HL-60/S4 (cell line): ENCODE measurements around the gene DUSP16.

Experiments used
- in situ Hi-C: fragments of 300-500 bp; cut with MboI; formaldehyde crosslinking; loops from 2 replicates; pipeline ENCODE4 v1.14.3; 2022; ENCODE audit warnings: low sequenced_read_pairs

DUSP16 gene

DNA sequence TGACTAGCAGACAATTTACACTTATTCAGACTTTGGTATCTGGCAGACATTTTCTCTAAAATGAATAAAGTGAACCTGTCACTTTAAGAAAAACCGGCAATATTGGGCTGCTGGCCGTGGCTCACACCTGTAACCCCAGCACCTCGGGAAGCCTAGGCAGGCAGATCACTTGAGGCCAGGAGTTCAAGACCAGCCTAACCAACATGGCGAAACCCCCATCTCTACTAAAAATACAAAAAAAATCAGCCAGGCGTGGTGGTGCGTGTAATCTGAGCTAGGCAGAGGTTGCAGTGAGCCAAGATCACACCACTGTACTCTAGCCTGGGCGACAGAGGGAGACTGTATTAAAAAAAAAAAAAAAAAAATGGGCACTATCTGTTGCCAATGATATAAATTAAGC is 11.5 kb downstream of the DUSP16 start:
- in situ Hi-C loops: loop anchor here (25.0 kb wide), 1 partner anchor 164 kb away; no protein-coding TSS in a partner anchor

DNA sequence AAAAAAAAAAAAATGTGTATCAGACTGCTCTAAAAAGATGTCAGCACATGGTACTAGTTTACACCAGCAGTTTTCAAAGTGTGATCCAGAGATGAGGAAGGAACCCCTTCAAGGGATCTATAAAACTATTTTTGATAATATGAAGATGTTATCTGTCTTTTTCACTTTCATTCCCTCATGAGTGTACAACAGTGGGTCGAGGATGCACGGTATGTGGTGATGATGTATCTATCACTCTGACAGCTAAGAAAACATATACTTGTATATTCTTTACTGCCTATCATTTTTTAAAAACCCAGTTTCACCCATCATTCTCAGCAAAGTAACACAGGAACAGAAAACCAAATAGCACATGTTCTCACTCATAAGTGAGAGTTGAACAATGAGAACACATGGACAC is 12.4 kb downstream of the DUSP16 start:
- in situ Hi-C loops: loop anchor here (25.0 kb wide), 1 partner anchor 163 kb away; no protein-coding TSS in a partner anchor

DNA sequence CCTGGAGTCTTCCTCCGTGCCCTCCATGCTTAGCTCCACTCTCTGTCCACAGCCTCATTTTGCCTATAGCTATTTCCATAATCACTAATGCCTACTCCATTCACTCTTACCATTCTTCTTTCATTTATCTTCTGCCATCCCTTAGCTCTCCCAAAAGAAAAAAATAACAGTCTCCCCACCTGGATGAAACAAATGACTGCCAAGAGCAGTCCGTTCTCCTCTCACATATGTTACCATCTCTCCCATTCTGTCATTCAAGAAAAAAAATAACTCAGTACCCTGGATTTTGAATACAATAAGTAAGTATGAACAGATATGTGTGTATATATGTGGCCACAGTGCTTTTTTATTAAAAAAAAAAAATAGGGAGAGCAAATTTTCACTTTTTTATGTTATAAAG is 13.2 kb downstream of the DUSP16 start:
- in situ Hi-C loops: no loop called here

DNA sequence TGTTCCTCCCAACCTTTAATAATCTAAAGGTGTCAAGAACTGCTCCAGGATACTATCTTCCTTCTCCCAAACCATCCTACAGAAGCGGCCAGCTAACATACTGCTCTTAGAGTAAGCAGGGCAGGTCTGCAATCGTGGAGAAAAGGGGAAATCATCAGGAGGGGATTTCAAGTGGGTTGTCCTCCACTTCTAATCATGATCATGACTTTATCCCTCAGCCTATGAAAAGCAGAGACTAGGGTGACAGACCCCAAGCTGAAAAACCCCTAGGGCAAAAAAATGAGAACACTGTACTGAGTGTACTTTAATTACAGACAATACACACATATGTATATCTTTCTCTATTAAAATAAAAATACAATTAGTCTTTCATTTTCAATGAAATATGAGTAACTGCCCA is 13.9 kb downstream of the DUSP16 start:
- in situ Hi-C loops: no loop called here

DNA sequence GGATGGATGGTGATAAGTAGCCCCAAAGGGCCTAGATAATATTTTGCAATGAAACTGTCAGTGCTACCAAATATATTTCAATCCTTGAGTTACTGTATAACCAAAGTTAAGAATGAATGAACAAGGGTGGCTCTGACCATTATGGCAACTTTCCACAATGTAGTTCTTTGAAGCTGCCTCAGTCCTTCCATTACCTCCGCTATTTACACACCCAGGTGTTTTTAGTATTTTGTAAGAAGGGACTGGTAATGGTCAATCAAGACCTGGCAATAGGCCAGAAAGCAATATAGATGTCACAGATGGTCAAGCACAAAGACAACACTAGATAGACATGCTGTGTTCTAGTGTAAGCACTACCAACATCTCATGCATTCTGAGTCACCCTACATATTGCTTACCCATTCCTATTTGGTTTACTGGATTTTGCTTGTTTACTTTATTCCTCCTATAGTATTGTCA is 16.3 kb downstream of the DUSP16 start:
- in situ Hi-C loops: no loop called here

DNA sequence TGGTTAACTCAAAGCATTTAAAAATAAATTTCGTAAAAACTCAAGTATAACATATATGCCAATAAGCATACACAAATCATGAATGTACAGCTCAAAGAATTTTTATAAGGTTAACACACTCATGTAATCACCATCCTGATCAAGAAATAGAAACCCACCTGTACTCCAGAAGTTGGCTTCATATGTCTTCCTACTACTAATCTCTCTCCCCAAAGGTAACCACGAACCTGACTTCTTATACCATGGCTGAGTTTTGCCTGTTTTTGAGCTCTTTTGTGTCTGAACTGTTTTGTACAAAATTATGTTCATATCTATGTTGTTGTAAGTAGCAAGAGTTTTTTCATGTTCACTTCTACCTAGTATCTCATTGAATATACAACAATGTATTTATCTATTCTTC is 18.7 kb downstream of the DUSP16 start:
- in situ Hi-C loops: no loop called here

DNA sequence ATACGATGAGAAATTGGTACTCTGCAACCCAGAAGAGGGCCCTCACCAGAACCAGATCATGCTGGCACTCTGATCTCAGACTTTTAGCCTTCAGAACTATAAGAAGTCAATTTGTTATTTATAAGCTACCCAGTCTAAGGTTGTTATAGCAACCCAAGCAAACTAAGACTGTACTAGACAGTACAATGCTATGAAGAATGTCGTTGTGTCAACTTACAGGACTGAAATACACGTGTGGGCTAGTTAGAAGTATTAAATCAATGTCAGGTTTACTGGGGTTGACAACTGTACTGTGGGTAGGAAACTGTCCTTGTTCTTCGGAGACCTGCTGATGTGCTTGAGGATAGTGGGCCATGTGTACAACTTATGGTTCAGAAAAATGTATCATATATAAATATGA is 19.7 kb downstream of the DUSP16 start:
- in situ Hi-C loops: no loop called here

DNA sequence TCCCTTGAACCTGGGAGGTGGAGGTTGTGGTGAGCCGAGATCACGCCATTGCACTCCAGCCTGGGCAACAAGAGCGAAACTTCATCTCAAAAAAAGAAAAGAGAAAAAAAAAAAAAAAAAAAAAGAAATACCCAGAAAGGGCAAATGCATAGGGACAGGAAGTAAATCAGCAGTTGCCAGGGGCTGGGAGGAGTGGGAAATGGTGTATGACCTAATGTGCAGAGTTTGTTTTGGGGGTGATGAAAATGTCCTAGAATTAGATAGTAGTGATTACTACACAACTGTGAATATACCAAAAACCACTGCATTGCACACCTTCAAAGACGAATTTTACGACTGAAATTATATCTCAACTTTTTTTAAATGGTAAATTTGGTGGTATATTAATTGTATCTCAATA is 20.4 kb downstream of the DUSP16 start:
- in situ Hi-C loops: no loop called here

DNA sequence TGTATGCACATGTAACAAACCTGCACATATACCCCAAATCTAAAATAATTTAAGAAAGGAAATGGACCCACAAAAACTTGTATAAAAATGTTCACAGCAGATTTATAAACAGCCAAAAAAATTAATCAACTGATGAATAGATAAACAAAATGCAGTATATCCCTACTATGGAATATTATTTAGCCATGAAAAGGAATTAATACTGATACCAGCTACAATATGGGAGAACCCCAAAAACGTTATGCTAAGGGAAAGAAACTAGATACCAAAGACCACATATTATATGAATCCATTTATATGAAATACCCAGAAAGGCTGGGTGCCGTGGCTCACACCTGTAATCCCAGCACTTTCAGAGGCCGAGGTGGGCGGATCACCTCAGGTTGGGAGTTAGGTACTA is 20.9 kb downstream of the DUSP16 start:
- in situ Hi-C loops: no loop called here

DNA sequence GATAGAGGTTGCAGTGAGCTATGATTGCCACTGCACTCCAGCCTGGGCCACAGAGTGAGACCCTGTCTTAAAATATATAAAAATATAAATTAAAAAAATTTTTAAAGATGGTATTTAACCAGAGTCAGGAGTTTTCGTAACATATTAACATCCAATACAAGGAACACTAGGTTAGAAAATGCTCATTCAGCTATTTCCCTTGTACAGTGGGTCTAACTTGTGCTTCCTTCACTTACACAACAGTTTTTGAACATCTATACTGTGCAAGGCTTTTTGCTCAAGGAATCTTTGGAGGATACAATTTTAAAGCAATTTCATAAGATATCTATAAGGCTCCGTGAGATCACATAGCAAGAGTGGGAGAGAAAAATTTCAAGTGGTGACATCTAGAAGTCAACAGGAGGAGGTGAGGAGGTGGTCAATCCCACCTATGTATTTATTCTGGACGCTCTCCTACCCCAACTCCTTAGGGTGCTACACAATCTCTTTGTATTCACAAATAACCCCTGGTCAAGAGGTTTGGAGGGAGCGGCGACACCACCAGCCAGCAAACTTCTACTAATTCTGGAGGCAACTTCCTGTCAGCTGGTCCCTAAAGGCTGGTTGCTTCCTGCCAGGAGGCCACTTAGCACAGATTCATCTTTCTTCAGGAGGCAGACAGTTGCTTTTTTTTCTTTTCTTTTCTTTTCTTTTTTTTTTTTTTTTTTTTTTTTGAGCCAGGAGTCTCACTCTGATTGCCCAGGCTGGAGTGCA is 22.2 kb downstream of the DUSP16 start:
- in situ Hi-C loops: no loop called here

DNA sequence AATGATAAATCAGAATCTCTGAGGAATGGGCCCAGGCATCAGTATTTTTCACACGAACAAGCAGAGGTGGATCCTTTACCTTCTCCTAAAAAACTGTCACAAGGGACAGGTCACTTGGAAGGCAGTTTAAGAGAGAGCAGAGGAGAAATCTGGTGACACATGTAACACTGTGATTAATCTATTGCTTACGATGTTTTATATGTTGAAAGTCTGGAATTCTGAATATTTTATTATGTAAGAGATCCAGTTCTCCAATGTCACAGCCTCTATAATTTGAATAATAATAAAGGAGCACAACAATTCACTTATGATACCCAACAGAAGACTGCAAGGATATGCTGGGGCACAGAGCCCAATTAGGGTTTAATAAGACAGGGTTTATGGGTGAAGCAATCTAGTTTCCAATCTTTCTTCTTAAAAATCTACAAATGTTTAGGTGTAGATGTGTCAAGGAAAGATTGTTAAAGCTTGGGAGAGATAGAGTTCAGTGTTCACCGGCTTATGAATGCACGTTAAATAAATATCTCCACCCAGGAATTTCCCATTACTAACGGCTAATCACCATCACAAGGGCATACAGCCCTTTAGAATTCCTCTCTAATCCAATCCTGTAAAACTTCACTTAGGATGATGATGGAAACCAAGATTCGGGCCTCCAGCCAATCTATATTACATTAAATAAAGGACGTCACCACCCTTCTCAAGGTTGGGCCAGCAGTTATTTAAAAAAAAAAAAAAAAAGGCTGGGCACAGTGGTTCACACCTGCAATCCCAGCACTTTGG is 23.4 kb downstream of the DUSP16 start:
- in situ Hi-C loops: no loop called here

DNA sequence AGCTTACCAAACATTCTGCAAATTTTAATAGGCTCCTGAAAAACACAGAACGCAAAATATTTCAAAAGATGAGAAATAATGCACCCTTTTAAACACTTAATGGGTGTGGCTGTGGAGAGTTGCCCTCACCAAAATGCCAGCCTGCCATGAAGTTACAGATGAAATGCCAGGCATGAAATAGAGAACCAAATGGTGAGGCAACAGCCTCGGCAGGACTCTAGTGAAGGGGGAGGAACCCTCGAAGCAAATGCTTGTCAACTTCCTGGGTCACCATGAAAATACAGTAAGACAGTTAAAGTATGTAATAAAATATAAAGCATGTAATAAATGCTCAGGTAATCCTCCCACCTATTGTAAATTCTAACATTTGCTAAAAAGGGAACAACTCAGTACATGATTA is 24.1 kb downstream of the DUSP16 start:
- in situ Hi-C loops: no loop called here

DNA sequence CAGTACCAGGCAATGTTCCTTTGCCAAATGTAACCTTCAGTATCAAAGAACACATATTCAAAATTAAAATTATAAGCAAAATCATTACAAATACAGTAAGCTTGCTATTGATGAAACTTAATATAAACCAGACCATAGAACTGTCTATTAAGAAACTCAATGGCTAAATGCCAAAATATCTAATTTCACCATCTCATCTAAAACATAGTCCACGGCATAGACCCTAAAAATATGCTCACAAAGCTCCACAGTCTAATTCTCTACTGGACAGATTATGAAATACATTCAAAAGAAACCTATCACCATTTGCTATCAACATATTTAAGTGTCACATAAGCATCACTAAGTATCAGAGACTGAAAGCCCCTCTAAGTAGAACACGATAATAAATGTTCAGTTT is 25.2 kb downstream of the DUSP16 start:
- in situ Hi-C loops: no loop called here

DNA sequence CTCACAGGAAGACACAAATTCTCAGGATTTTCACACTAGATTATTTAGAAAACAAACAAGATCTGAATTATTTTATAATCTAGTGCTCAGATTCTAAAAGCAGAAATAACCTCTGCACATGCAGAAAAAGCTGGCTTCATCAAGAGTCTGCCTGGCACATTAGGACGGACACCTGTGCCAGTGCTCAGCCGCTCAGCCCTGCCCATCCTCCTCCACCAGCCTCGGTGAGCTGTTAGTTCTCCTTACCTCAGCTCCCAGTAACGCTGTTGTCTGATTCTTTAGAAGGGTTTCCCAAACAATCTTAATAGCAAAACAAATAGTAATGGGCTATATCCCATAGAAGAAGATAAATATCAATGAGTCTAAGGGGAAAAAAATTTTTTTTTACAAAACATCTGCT is 27.7 kb downstream of the DUSP16 start:
- in situ Hi-C loops: no loop called here

DNA sequence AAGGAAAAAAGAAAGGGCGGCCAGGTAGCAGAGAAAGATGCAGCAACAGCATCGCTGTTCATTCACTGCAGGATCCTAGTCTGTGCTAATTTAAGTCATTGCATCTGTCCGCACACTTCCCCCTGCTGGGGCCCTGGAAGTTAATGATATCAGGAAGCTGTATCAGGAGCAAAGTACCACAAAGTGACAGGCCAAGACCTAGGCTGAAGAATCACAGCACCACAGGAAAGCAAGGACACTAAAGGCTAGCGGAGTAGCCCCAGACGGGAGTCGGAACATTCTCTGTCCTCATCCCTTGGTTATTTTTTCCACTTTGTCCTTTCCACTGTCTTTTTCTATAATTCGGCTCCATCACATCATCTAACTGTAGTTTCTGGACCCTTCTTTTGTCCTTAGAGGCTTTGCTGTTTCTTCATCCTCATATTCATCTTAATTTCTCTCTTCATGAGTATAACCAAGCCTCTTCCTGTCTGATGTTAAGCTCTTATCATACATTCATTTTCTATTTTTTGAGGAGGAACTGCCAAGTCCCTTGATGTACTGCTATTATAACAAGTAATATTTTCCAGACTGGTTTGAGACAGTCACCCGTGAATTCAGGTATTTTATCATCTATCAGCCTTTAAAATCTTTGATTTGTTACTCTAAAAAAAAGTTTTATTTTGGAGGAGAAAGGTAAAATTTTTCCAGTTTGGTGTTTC is 28.3 kb downstream of the DUSP16 start:
- in situ Hi-C loops: no loop called here

DNA sequence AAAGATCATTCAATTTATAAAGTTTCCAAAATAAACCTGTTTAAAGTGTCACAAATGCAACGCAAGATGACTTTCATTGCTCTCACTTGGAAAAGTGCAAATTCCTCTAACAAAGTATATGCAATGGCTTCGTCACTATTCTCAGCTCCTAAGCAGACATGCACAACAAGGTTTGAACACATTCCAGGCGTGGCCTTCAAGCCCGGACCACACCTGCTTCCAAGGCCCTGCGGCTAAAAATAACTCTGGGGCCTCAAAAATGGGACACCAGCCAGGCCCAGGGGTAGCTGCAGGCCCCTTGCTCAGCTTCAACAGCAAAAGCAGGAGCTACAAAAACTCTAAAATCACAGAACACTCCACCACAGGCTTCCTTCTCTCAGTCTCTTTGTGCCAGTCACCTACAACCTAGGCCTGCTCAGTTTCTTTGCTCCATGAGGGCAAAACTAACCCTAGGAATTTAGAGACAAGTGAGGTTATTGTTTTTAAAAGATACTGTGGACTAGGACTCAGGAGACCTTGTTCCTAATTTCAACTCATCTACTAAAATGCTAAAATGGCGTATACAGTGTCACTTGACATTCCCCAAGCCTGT is 29.3 kb downstream of the DUSP16 start:
- in situ Hi-C loops: no loop called here

DNA sequence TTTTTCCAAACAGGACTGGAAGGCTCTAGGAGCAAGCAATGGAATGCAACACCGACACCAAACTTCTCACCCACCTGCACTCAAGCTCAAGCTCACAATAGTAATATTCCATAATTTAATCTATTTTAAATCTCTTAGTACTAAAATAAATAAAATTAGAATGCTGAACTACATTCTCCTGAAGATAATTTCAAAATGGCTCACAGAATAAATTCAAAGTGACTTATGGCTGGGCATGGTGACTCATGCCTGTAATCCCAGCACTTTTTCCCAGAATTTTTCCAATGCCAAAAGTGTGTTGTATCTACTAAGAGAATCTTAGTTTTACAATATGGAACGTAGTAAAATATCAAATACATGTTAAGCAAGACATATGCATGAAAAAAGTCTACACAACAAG is 31.5 kb downstream of the DUSP16 start:
- in situ Hi-C loops: no loop called here

DNA sequence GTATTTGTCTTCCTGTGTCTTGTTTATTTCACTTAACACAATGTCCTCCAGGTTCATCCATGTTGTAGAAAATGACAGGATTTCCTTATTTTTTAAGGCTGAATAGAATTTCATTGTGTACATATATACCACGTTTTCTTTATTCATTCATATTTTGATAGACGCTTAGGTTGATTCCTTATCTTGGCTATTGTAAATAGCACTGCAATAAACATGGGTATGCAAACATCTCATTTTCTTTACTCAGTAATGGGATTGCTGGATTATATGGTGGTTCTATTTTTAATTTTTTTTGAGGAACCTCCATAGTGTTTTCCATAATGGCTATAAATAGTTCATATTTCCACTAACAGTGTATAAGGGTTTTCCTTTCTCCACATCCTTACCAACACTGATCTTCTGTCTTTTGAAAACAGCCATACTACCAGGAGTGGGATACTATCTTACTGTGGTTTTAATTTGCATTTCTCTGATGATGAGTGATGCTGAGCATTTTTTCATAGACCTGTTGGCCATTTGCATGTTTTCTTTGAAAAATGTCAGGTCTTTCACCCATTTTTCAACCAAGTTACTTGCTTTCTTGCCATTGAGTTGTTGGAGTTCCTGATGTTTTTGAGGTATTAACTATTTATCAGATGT is 32.8 kb downstream of the DUSP16 start:
- in situ Hi-C loops: no loop called here

DNA sequence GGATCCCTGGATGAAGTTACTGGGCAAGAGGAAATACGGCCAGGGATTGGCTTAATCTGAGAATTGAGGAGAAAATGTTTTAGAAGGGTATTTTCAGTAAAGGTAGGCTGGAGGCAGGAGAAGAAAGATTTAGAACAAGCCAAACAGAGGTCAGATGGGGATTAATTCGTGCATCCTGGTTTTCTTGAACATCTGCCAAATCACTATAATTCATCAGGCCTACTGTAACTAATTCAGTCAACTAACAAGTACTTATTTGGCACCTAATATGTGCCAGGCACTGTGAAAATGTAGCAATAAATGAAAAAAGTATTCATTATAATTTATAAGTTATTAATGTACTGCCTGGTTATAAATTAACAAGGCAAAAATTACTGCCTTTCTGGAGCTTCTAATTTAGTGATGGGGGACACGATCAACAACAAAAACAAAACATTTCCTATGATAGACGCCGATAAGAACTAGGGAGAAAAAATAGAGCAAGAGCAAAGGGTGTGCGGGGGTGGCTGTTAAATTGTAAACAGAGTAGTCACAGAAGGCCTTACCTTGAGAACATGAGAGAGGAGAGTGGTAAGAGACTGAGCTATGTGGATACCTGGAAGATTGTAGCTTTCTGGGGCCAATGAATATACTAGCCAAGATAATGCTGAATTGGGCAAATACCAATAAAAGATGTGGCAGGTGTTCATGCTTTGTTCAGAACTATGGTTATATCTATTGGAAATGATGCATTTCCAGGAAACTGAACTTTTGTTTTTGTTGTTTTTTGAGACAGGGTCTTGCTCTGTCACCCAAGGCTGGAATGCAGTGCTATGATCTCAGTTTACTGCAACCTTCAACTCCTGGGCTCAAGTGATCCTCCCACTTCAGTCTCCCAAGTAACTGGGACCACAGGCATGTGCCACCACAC is 34.0 kb downstream of the DUSP16 start:
- in situ Hi-C loops: no loop called here

DNA sequence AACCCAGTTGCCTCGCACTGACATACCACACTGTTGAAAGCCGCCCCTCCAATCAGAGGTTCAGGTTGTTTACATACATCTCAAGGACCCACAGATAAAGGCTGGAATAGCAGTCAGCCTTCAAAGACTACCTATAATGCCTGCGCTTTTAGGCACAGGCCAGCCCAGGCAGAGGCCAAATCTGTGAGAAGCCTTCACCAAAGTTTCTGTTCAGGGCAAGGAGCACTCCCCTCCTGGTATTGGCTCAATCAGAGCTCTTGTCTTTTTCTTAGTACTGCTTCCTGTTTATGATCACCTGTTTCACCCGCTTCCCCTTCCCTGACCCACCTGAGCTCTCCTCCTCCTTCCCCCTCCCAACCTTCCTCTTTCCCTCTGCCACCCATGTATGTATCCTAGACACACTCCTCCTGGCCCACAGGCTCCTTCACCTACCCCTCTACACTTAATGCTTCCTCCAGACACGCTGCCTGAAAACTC is 34.8 kb downstream of the DUSP16 start:
- in situ Hi-C loops: no loop called here
